Measurements from ENCODE around the gene TKTL1.

DNA sequence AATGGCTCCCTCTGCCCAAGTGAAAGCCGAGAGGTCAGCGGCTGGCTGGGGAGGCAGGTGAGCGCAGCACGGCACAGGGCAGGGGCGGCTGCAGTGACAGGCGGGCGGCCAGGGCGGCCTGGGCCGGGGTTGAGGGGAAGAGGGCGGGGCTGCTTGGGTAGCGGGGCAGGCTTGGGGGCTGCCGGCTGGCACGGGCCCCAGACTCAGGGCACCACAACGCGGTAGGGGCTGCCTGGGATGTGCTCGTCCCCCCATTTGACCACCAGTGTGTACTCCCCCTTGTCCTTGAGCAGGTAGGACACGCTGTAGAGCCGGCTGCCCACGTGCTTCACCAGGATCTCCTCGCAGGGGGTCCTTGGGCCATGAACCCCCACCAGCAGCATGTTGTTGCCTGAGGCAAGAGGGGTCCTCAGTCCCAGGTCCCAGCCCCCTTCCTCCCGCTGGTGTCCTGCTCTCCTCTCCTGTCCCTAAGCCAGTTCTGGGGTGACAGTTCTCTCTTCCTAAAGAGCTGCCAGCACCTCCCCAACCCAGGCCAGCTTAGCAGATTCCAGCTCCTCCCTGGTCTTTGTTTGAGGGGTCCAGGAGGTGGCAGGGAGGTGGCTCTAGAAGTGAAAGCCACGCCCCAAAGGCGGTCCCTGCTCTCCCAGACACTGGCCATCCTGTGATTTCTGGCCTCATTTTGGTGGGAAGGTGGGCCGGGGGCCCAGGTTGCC, 53.2 kb downstream of the TKTL1 start:
- TF ChIP-seq, protein P1, sequence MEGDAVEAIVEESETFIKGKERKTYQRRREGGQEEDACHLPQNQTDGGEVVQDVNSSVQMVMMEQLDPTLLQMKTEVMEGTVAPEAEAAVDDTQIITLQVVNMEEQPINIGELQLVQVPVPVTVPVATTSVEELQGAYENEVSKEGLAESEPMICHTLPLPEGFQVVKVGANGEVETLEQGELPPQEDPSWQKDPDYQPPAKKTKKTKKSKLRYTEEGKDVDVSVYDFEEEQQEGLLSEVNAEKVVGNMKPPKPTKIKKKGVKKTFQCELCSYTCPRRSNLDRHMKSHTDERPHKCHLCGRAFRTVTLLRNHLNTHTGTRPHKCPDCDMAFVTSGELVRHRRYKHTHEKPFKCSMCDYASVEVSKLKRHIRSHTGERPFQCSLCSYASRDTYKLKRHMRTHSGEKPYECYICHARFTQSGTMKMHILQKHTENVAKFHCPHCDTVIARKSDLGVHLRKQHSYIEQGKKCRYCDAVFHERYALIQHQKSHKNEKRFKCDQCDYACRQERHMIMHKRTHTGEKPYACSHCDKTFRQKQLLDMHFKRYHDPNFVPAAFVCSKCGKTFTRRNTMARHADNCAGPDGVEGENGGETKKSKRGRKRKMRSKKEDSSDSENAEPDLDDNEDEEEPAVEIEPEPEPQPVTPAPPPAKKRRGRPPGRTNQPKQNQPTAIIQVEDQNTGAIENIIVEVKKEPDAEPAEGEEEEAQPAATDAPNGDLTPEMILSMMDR (IDR thresholded peaks at IDR 0.05): no peak
- TF ChIP-seq POLR2A (IDR thresholded peaks at IDR 0.05) (no peak), POLR2AphosphoS5 (IDR thresholded peaks at IDR 0.05) (no peak), EP300 (IDR thresholded peaks at IDR 0.05) (no peak)
